ENCODE results near the gene NOTUM.
"Not testable (repeated sequence)": the region's sequence is repeated elsewhere in the genome, so short reads cannot be mapped to it uniquely, and the experiment has no call there.

Gene NOTUM

DNA sequence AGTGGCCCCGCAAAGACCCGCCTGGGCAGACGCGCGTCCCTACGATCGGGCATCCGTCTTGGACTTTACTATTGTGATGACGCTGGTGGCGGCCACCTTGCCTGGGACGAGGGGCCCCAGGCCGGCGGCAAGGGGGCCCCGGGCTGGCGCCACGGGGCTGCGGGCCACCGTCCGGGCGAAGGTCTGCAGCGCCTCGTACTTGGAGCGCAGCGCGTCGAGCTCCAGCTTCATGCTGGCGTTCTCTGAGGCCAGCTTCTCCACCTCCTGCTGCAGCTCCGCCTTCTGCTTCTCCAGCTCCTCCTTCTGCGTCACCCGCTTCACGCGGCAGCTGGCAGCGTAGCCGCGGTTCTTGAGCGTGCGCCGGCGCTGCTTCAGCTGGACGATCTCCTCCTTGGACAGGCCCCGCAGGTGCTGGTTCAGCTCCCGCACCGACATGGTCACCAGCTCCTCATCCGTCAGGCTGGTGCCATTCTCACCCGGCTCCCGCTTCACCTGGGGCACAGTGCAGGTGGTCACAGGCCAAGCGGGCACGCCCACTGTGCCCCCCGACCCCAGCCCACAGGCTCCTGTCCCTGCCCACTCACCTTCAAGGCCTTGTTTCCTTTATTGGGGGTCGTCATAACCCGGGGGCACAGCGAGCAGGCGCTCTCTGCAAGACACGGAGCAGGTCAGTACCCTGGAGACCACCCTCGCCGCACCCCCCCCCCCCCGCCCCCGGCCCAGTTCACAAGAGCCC lies 38.3 kb downstream of the NOTUM start:
- no peak for DNase-seq

DNA sequence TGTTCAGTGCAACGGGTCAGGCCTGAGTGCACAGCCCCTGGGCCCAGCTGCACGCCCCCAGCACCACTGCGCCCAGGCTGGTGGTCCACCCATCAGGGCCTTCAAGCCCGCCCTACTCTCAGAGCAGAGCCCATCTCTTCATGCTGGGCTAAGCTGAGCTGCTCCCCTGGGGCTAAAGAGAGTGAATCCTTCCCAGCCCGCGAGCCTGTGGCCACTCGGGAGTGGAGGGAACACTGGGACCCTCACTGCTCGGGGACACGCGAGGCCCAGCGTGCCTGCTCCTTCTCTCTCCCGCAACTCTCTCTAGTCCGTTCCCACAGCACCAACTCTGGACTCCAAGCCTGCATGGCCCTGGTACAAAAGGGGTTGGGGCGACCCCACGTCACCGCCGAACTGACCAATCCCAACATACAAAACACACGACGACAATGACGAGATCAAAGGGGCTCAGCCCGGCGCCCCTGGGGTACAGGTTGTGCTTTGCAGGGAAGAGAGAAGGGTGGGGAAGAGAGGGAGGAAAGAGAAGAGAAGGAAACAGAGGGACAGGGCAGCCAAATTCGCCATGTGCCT lies 38.9 kb downstream of the NOTUM start:
- DNase-seq, result no peak

DNA sequence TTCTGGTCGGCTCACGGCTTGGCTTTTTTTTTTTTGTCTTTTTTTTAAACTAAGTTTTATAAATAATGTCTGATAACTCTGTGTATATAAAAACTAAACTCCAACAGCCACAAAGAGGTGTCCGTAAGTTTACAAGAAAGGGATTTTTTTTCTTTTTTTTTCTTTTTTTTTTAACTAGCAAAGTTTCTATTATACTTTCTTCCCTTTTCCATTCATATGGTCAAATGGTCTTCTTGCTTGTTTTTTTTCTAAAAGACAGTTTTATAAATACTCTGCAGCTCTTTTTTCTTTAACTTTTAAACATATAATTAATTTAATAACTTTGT lies 39.5 kb downstream of the NOTUM start:
- no peak for DNase-seq

DNA sequence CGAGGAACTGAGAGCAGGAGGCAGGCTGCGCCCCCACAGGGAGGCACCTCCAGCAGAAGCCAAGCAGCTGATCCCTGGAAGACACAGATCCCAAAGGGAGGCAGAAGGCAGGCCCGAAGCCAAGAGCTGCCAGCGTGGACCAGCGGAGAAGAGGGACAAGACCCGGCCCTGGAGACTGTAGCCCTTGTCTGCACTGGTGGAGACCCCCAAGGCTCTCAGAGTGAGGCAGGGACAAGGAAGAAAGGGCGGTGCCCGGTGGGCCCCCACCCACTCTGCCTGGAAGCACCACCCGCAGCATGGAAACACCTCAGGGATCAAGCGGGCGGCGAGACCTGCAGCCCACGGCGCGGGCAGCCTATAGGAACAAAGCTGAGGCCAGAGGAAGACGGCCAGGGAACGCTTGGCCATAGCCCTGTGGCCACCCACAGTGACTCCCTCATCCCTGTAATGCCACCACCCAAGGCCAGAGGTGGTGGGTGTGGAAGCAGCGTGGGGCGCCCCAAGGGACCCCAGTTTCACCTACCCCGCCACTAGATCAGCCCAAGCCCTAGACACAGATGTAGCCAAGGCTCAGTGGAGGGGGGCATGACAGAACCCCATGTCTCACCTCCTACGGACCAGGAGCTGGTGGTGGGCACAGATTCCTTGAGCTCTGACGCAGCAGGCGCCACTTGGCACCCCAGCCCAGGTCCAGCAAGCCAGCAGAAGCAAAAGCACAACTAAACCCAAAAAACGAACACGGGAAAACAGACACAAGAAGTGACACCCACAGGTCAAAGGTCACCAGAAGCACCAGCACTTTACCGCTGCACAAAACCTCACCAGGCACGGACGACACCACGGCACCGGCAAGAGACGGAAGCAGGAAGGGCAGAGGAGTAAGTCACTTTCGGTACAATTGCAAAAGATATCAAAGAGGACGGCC lies 40.1 kb downstream of the NOTUM start:
- DNase-seq, result no peak

DNA sequence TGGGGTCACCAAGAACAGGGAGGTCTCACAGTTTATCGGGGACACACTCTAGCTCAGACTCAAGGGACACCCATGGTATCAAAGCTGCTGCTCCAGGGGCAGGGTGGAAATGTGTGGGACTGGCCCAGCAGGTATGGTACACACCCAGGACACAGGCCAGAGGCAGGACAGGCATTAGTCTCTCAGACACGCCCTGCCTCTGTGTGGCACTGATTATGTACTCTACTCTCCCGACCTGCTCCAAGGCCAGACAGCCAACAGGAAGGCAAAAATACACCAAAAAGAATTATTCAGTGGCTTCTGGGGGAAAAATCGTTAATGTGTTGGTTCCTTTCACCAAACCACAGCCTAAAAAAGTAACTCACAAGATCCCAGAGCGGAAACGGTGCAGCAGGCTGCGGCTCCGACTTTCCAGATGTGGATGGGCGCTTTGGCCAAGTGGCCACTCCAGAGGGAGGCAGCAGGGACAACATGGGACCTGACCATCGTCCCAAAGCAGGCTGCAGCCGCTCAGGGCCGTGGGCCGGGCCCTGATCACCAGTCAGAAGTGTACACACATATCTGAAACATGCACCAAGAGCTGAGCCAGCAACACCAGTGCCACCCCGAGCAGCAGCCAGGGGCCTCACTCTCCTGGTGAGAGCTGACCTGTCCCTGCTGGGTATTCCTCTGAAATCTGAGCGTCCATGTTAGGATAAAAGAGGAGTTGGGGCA lies 42.0 kb downstream of the NOTUM start:
- DNase-seq, result no peak

DNA sequence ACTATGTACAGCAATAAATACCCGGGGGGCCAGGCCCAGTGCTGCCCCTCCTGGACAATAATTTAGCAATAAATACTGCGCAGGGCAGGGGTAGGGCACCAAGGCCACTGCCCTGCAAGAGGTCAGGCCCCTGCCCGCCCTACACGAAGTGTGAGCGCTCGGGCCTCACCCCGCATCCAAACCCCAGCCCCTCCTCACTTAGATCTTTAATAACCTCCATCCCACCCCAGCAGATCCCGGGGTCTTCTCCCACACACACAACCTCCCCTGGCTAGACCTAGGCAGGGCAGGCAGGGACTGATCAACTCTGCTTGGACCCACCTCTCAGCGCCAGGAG lies 42.7 kb downstream of the NOTUM start:
- not testable (repeated sequence) for DNase-seq

DNA sequence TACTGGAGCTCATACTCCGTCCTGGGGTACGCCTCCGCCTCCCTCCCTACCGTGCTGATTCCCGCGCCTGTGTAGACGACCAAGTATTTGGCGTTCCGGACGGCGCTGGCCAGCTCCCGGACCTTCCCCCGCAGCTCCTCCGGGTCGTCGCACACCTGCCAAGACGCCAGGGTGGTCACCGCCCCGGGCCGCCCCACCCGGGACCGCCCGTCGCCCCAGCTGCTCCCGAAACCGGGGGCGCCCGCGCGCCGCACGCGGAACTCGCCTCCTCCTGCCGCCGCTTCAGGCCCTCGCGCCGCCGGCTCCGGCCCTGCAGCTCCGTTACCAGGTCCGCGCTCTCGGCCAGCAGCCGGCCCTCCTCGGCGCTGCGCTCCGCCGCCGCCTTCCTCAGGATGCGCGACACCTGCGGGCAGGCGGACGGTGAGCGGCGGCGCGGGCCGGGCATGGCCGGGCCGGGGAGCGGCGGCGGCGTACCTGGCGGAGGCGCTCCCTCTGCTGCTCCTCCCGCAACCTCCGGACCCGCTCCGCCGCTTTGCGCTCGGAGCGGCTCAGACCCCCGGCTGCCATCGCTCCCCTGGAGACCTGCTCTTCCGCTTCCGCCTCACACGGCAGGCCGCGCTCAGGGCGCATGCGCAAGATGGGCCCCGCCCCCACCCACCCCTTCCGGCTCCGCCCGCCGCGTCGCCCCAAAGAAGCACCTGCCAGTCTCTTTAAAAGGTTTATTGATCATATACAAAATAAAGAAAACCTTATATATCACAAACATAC lies 43.2 kb downstream of the NOTUM start, which contains the start of gene SIRT7:
Gene SIRT7, minus strand, starts transcription at position 612 of the 768 bp plus-strand sequence. Its CDS starts 45 bp downstream, at position 567.
- peak; percentile 88 for DNase-seq

DNA sequence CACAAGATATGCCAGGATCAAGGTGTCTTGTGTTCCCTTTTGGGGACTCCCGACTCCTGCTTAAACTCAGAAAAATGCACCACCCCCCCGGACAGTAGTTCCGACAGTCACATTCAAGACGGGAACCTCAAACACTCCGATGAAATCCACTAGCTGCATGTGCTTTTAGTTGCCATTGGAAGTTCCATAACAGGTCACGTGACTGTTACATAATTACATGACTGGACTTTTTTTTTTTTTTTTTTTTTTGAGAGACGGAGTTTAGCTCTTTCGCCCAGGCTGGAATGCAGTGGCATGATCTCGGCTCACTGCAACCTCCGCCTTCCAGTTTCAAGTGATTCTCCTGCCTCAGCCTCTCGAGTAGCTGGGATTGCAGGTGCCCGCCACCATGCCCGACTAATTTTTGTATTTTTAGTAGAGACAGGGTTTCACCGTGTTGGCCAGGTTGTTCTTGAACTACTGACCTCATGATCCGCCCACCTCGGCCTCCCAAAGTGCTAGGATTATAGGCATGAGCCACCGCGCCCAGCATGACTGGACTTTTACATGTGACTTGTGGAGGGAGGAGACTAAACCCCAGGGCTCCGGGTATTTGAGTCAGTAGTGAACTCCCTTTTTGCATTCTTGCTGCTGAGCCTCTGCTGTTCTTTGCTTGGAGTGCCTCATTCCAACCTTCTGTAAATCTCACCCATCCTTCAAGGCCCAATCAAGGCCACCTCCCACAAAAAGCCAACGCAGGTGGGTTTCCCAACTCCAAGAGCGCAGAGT lies 44.6 kb downstream of the NOTUM start:
- DNase-seq, result no peak

DNA sequence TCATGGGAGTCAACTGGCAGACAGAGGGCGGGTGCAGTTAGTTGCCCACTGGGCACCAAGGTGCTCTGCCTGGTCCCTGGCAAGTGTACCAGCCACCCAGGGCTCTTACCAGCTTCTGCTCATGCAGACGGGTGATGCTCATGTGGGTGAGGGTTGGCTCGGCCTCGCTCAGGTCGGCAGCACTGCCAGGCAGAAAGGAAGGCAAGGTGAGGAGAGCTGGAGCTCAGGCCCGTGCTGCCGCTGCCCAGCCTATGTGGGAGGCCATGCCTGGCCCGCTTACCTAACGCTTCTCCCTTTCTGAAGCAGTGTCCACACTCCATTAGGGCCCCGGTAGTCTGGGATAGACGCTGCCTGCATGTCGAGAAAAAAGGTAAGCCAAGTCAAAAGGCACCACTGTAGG lies 45.7 kb downstream of the NOTUM start:
- DNase-seq, result no peak

DNA sequence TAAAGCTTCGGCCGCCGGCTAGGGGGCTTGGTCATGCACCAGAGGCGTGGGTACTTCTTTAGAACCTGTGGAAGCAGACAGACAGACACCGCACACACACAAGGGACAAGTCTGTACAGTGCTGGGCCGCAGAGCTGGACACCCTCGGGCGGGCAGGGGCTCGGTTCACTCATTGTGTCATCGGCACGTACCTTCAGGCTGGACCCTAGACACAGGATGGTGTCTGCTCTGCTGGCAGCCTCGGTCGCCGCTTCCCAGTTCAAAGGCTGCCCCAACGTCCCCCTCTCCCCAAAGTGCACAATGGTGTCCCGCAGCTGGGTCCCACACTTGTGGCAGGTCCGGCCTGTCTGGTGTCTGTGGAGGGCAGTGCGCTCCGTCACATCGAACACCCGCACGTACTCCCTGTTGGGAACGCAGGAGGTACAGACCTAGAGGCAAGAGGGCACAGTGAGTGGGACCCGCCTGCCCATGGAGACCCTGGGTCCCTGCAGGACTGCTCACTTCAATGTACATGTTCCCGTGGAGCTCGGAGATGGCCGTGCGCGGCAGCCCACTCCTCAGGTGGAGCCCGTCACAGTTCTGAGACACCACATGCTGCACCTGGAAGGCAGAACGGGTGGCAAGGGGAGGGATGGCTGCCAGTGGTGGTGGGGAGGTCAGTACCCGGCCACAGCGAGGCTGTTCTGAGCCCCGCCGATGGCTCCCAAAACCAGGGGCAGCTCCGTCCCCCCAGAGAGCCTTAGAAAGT lies 46.7 kb downstream of the NOTUM start:
- DNase-seq, result no peak

DNA sequence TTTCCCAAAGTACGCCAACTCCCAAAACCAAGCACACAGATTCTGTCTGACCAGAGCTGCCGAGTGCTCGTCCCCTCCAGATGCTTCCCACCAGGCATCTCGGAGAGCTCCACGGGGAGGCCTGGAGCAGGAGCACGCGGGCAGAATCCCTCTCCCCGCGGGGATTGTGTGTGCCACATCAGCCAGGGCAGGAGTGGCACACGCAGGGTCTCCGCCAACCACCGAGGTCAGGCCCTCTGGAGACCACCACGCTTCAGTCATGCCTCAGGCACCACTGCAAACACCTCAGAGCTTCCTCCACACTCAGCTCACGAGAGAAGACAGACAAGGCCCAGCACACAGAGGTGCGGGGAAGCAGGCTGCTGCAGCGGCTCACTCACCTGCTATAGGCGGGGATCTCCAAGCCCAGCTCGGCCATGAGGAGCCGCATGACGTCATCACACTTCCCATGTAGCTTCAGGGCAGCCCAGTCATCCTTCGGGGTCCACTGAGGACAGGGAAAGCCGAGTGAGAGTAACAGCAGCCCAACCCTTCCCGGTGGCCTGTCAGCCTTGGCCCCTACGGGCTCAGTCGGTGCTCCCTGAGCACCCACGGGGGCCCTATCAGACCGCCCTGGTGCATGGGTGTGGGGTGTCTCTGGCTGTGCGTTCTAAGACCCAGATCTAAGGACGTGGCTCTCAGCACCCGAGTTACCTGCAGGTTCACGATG lies 47.4 kb downstream of the NOTUM start:
- no peak for DNase-seq

DNA sequence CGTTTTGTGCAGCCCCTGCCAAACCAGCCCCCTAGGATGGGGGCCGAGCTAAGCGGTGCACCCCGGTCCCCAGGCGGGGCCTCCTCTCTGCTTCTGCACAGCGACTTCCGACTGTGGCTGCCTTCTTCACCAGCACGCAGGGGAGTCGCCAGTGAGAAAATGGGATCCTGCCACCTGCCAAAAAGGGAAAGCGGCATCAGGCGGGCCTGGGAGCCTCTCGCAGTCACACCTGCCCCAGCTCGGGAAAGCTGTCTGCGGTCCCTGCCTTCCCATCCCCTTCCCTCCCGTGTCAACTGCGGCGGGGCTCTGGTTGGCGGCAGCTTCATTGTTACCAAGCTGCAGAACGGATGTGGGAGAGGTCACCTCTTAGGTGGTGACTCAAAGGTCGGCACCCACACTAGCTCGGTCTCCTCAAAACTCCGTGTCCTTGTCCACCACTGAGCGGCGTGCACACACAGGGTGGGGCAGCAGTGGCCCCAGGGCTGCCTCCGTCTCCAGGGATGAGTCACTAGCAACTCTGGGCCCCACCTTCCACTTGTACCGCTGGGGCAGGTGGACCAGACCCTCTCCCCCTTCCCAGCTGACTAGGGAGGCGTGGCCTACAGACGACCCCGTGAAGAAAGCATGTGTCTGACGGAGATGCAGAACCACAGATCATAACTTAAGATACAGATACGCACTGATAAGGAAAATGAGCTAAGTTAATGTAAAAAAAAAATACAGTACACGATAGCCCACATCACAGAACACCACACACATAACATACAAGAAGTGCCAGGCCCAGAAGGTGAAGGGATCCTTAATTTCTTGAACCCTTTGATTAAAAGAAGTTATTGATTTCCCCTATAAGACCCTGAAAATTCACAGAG lies 48.3 kb downstream of the NOTUM start:
- no peak for DNase-seq

DNA sequence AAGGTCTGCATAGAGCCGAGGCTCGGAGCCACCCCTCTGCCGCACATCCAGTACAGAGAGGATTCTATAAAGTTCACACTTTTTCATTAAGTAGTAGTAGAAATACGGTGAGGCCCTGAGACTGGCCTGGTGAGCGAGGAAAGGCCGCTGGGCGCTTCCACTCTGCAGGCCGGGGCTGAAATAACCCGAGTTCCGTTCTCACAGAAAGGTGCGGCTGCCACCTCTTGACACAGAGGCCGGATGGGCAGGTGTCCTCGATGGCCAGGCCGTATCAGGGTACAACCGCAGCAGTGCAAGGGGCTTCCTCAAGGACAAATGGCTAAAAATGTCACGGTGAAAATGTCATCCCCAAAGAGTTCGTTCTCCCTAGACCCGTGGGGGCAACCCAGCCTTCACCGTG lies 49.0 kb downstream of the NOTUM start:
- no peak for DNase-seq

DNA sequence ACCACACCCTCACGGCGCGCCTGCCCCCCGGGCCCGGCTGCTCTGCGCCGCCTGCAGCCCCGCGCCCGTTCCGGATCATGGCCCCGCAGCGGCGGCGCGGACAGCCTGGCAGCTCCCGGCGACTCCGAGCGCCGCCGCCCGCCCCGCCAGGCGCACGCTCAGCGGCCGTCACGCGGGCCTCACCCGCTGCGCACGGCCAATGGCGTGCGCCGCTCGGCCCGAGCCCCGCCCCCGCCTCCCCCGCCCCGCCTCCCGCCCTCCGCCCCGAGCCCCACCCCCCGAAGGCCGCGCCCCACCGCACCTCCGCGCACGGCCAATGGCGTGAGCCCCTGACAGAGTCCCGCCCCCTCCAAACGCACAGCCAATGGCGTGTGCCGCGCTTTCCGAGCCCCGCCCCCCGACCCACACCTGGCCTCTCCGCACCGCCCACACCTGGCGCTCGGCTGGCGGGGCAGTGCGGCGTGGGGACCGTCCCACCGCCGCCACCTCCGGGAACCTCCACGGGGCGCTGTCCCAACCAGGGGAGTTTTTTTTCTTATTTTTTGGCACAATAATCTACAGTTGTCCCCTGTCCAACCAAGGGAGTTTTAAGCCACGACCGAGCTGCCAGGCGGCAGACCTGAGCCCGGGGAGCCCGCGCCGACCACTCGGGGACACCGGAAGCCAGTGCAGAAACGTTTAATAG lies 49.6 kb downstream of the NOTUM start, which contains the start of gene PCYT2:
Gene PCYT2, minus strand, starts transcription at position 123 of the 685 bp plus-strand sequence. Its CDS starts 44 bp downstream, at position 79.
- DNase-seq, result peak; percentile 95

DNA sequence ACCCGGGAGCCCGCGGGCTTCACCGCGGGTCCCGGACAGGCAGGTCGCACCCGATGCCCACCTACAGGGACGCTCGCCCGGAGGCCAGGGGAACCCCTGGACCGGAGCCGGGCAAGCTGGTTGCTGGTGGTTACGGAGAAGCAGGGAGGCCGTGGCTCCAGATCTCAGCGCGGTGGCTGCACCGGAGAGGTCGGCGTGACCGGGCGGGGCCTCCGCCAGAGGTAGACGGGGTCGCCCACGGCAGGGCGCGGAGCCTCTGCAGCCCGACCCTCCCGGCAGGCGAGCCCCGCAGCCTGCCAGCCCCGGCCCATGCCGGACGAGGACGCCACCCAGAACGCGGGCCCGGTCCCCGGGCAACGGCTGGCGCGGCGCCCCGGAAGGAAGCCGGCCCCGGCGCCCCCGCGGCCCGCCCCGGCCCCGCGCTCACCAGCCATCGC lies 50.1 kb downstream of the NOTUM start:
- DNase-seq, result no peak

DNA sequence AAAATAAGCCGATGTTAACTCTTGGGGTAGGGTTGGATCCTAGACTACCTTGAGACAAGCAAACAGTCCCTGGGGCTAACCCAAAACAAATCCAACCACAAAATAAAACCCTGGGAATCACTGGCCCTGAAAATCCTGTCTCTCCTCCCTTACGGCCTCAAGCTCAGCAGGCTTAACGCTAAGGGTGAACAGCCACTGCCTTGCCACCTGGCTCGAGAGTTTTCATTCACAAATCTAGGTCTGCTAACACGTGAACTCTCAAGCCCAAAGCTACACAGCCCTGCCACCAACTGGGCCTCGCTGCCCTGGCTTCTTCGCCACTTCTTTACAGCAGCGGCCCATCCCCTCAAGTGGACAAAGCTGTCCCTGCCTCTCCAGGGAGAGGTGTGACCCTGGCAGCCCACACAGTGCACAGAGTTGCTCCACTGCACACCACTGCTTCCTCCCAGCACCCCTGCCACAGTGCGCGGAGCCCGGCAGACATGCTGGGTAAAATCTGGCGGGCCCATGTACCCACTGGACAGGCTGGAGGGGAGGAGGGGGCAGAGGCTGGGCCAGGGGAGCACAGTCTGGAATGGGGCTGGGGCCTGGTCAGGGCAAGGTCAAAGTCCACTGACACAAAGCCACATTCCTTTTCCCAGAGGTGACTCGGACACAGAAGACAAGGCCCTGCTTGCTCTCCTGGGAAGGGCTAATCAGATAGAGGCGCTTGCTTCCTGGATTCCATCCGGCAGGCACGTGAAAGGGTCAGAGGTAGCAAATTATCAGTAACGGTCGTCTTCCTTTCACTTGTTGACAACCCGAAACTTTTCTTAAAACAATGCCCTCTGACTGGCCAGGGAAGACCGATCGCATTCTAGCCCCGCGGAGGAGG lies 50.8 kb downstream of the NOTUM start:
- DNase-seq, result no peak

DNA sequence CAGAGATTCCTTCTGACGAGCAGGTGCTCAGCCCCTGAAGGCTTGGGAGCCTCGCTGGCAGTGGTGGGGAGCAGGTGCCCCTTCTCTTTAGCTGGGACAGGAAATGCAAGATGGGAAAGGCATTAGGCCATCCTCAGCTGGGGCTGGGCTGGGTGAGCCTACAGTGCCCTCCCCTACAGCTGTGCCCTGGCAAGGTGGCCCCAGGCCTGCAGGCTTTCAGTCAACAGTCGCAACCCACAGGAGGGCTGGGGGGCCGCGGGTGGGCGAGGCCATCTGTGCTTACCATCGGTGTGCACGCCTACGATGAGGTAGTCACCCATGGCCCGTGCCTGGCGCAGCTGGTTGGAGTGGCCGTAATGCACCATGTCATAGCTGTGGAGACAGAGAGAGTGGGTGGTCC lies 51.8 kb downstream of the NOTUM start:
- DNase-seq, result no peak

Measured in CD4-positive, alpha-beta T cell treated with Interleukin-21 for 1 hour (primary cell).